HG02973 (cell line): ENCODE results near the gene MYO18A.
A peak's percentile ranks its signal among the peaks of the same experiment; 100 is the strongest.
"Not testable (repeated sequence)": the region's sequence is repeated elsewhere in the genome, so short reads cannot be mapped to it uniquely, and the experiment has no call there.

ENCODE experiments used
- ATAC-seq: cut with Tn5 transposase; IDR thresholded peaks from one replicate; pipeline ENCODE4 v1.9.1; 2021; ENCODE audit warnings: moderate library complexity; ENCODE audit not compliant: unreplicated experiment

Gene MYO18A, protein sequence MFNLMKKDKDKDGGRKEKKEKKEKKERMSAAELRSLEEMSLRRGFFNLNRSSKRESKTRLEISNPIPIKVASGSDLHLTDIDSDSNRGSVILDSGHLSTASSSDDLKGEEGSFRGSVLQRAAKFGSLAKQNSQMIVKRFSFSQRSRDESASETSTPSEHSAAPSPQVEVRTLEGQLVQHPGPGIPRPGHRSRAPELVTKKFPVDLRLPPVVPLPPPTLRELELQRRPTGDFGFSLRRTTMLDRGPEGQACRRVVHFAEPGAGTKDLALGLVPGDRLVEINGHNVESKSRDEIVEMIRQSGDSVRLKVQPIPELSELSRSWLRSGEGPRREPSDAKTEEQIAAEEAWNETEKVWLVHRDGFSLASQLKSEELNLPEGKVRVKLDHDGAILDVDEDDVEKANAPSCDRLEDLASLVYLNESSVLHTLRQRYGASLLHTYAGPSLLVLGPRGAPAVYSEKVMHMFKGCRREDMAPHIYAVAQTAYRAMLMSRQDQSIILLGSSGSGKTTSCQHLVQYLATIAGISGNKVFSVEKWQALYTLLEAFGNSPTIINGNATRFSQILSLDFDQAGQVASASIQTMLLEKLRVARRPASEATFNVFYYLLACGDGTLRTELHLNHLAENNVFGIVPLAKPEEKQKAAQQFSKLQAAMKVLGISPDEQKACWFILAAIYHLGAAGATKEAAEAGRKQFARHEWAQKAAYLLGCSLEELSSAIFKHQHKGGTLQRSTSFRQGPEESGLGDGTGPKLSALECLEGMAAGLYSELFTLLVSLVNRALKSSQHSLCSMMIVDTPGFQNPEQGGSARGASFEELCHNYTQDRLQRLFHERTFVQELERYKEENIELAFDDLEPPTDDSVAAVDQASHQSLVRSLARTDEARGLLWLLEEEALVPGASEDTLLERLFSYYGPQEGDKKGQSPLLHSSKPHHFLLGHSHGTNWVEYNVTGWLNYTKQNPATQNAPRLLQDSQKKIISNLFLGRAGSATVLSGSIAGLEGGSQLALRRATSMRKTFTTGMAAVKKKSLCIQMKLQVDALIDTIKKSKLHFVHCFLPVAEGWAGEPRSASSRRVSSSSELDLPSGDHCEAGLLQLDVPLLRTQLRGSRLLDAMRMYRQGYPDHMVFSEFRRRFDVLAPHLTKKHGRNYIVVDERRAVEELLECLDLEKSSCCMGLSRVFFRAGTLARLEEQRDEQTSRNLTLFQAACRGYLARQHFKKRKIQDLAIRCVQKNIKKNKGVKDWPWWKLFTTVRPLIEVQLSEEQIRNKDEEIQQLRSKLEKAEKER (N-terminal part only)

DNA sequence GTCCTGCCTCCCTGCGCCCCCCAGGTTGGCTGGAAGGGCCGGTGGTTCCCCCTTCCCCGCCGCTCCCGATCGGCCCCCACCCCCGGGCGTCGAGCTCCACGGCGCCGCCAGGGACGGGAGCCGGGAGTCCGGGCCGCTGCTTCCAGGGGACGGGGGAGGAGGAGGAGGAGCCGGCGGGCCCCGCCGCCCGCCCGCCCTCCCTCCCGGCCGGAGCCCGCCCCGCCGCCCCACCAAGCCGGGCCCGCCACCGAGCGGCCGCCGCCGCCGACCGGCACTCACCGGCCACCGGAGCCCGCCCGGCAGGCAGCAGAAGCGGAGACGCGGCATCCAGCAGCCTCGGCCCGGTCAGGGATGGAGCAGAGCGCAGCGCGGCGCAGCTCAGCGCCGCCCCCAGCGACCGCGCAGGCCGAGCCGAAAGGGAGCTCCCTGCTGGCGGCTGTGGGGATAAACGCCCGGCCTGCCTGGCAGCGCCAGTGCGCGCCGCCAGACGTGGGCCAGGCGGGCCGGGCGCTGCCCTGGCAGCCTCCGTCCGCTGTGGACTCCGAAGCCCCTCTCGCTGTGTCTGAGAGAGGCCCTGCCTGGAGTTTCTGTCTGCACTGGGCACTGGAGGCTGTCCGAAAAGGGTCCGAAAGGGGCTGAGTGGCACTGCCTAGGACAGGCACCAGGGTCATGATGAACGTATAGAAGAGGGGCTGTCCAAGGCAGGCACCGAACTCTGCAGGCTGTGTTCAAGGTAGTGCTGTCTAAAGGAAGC lies at the start of gene MYO18A:
Gene MYO18A (minus strand): TSS at position 365 of the 754 bp plus-strand sequence. CDS start 13,458 bp downstream, outside the sequence.
- ATAC-seq: peak; percentile 73

DNA sequence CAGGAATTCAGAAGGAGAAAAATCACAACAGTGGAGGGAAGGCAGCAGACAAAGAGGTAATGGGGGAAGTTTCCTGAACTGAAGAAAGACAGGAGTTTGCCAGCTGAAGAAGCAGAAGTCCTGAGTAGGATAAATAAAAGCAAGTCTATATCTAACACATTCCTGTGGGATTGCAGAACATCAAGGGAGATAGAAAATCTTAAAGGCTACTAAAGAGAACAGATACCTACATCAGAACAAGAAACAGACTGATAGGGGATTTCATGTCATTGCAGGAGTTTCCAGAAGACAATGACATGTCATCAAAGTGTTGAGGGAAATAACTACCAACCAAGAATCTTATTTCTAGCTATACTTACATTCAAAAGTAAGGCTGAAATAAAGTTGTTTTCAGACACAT lies 45.2 kb upstream of the MYO18A start:
- ATAC-seq: no peak

DNA sequence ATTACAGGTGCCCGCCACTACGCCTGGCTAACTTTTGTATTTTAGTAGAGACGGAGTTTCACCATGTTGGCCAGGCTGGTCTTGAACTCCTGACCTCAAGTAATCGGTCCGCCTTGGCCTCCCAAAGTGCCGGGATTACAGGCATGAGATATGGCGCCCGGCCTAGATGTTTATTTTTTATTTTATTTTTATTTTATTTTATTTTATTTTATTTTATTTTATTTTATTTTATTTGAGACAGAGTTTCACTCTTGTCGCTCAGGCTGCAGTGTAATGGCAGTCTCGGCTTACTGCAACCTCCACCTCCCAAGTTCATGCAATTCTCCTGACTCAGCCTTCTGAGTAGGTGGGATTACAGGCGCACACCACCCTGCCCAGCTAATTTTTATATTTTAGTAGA lies 41.1 kb upstream of the MYO18A start:
- ATAC-seq: not testable (repeated sequence)

DNA sequence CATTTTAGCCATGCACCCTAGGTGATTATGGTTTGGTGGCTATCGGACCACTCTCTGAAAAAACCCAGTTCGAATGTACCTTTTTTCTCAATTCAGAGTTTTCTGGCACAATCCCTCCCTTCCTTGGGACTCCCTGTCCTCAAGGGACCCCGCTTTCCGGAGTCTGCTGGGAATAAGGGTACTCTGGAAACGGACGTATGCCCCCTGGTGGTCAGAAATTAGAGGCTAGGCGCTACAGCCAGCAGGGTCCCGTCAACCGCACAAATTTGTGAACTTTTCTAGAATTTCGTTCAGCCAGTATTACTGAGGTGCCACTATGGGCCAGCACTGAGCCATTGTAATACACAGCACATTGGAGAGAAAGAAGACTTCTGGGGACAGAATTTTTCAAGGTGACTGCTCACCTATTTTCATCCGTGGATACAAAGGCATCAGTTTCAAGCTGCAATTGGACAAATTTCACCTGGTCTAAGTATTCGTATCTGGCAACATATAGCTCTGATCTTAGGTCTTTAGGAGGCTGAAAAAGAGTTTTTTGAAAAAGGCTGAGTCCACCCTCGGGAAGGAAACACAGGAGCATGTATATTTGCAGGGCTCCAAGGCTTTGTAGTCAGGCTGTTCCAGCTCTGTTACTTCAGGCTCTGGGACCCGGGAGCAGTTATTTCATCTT lies 39.3 kb upstream of the MYO18A start:
- no peak for ATAC-seq

DNA sequence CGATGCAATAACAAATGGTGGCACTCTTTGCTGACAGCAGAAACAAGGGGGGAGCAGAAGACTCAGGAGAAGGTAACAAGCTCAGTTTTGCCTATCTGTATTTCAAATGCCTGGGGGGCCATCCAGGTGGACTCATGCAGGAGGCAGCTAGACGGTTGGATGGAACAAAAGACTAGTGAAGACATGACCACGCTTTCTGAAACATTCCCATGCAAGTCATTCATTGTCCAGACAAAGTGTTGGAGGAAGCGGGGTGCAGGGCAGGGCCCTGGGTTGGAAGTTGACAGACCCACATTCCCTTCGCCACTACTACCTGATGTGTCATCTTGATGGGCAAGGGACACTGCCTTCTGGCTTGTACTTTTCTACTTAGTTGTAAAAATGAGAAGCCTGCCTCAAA lies 36.7 kb upstream of the MYO18A start:
- no peak for ATAC-seq

DNA sequence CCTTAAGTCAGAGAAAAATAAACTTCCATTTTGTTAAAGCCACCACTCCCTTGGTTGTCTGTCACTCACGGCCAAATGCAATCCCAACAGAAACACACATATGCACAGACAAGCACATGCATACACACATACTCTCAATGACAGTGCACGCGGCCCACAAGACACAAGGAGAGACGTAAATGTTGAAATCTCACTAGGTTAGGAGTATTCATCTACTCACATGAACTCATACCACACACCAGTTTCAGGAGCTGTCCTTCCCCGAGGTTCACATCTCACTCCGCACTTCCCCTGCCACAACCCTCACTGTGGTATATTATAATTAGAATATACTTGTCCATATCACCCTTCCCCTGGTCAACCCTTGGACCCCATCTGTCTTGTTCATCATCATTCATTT lies 36.0 kb upstream of the MYO18A start:
- no peak for ATAC-seq

DNA sequence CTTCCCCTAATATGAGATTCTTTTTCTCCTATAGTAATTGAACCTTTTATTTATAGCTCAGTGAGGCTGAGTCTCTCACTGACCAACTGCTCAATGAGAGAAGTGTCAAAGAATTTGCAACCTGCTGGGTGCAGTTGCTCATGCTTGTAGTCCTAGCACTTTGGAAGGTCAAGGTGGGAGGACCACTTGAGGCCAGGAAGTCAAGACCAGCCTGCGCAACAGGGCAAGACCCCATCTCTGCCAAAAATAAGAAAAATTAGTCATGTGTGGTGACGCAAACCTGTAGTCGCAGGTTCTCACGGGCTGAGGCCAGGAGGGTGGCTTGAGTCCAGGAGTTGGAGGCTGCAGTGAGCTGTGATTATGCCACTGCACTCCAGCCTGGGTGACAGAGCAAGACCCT lies 35.5 kb upstream of the MYO18A start:
- ATAC-seq: no peak

DNA sequence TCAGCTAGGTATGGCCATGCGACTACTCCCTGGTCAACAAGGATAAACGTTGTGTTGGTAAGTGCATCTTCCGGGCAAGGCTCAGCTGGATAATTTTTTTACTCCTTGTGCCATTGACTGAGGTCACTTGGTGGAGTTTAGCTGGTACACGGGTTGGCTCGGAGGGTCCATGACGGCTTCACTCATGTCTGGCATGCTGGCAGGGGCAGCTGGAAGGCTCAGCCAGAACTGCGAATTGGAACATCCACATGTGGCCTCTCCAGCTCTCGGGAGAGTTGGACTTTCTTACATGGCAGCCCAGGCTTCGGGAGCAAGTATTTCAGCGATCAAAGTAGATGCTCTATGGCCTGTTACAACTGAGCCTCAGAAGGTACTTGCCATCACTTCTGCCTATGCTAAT lies 35.0 kb upstream of the MYO18A start:
- ATAC-seq: no peak

DNA sequence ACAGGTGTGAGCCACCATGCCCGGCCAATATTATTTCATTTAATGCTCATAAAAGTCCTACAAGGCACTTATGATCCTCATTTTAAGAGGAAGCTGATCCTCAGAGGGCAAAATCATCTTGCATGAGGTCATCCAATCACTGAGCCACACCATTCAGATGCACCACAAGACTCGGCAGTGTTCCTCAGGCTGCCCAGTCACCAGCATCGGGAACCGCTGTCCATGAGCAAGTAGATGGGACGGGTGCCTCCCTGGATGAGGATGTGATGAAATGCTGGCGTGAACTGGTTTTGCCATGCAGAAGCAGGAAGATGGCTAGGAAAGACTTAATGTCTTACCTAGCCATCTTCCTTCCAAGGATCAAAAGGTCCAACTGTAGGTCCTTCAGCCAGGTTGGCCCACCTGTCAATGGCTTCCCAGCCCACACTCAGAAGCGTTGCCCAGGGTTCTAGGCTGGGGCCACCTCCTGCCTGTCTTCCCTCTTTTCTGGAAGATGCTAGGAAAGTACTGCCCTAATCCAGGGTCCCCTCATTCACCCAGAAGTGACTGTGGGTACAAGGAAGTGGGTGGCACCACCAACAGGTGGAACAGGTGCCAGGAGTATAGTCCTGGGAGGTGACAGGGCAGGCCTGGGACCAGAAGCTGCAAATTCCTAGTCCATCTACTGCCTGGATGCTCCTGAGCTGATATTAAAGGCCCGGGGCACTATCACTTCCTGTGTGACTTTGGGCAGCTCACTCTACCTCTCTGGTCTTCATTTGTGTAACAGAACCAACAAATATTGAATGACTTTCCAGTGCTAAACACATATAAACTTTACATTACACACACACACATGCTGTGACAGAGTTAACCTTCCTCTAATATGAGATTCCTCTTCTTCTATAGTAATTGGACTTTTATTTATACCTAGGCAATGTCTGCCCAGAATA lies 34.3 kb upstream of the MYO18A start:
- no peak for ATAC-seq

DNA sequence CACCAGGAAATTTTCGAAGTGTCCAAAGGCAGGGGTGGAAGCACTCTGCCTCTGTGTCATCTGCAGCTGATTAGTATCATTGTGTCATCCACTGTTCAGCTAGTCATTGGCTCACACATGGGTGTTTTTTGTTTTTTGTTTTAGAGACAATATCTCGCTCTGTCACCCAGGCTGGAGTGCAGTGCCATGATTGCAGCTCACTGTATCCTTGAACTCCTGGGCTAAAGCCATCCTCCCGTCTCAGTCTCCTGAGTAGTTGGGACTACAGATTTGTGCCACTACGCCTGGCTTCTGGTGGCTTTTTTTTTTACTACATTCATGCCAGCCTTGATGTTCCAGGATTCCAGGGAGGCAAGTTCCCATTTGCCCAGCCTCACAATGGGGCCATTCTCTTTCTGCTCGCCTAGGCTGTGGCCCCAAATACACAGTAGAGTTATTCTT lies 32.5 kb upstream of the MYO18A start:
- no peak for ATAC-seq

DNA sequence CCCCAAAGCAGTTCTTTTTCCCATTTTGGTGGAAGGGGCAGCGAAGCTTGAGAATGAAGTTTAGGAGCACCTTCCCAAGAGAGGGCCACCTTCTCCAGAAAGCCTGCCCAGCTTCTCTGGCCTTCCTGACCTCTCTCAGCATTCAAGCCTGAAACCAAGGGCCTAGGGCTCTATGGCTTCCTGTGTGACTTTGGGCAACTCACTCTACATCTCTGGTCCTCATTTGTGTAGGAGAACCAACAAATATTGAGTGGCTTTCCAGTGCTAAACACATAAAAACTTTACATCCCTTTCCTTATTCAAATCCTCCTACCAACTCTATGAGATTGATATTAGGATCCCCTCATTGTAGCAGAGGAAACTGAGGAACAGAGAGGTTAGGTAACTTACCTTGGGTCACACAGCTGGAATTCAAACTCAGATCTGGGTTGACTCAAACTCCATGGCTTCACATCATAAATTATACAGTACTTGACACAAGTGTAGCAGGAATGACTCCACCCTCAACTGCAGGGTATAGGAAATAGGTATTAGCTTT lies 32.0 kb upstream of the MYO18A start:
- ATAC-seq: no peak

DNA sequence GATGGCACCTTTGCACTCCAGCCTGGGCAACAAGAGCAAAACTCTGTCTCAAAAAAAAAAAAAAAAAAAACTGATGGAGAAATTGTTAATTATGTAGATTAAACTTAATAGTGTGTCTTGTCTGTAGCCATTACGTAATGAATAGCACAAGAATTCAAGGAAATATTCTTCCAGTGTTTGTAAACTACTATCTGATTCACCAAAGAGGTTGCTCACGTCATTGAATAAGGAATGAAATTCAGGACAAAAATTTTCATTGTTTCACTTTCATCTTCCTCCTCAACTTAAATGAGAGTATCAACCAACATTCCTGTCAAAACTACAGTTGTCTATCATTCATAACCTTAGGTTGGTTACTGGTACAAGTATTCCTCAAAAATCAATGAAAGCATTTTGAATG lies 30.7 kb upstream of the MYO18A start:
- no peak for ATAC-seq

DNA sequence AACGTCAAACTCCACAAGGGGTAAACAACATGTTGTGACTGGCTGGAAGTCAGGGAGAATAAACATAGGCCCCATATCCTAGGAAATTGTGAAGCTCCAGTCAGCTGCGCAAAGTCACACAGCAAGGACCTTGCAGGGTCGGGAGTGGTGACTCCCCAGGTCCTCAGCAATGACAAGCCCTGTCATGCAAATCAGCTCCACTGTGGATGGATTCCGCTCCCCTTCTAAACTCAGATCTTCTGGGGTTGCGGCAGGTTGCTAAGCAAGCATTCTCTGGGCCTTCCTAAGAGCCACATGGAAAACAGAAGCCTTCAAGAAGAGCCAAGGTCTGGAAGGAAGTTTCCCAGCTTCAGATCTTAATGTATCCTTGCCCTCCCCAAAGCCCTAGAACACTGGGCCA lies 28.9 kb upstream of the MYO18A start:
- ATAC-seq: no peak

DNA sequence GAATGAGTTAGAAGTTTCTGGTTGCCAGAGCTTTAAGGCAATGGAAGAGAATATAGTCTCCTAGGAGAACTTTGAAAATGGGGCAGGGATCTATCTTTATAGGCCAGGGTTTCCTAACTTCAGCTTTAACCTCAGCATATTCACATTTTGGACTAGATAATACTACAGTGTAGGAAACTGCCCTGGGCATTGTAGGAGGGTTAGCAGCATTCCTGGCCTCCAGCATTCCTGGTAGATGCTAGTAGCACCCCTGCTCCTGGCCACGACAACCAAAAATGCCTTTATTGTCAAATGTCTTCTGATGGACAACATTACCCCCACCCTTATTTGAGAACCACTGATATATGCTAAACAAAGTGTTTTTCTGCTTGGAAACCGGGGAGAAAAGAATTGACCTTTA lies 27.8 kb upstream of the MYO18A start:
- no peak for ATAC-seq

DNA sequence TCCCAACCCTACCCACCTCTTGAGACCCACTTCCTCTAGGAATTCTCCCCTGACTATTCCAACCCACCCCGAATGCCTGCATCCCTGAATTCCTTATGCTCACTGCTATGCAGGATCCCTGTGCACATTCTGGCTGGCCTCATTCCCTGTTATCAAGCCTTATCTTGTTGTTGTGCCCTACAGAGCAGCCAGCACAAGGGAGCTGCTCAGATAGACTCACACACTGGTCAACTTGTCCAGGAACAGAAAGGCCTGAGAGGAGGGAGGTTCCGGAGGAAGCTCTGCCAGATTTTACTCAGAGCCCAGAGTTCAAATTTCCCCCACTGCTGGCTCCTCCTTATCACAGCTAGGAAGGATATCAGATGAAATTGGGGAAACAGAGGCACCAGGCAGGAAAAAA lies 24.8 kb upstream of the MYO18A start:
- no peak for ATAC-seq

DNA sequence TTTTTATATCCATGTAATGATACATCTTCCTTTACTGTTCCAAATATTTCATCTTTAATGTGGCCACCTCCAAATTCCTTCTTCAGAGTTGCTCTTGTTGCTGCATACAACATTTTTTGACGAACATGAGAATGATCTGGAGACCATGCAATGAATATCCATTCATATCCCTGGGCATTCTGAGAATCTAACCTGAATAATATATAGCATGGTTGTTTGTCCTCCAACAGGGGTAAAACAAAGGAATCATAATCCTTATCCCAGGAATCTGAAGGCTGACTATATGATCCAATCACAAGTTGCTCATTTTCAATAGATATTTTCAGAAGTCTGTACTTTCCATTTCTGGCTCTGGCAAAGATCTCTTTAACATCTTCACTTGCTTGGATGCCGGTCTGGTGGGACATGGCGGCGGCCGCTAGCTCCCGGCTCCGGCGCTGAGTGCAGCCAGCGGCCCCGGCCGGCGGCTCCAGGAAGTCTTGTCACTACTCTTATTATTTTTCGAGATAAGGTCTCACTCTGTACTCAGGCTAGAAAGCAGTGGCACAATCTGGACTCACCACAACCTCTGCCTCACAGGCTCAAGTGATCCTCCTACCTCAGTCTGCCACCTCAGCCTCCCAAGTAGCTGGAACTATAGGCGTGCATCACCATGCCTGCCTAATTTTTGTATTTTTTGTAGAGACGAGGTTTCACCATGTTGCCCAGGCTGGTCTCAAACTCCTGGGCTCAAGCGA lies 24.0 kb upstream of the MYO18A start:
- not testable (repeated sequence) for ATAC-seq

DNA sequence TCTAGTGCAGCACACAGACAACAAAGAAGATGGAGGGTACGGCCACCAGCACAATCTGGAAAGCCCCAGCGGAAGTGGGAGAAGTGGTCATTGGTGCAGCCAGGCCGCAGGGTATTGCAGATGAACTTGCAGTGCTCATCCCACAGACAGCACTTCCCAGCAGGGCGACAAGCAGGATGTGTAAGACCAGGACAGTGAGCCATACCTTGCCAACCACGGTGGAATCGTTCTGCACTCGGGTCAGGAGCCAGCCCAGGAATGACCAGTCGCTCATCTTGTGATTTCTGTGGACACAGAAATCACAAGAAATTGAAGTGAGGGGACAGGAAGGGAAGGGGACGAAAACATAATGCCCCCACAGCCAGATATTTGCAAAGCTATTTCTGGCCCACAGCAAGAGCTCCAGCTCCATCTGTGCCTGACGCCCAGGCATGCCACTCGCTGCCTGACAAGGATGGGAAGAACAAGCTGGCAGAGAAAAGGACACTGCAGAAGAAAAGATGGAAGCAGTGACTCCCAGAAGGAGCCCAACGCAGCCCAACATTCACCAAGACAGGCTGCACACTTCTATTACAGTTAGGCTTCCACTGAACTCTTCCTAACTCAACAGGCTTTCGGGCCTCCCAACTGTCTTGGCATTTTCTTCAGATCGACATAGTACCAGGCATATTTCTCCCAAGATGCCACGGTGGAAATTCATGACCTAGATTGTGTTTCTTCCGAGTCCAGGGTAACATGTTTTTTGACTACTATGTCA lies 17.5 kb upstream of the MYO18A start:
- no peak for ATAC-seq
